K562 (cell line): ENCODE measurements around the gene ZNF514. TPM values are rescaled to one million over a fixed set of nuclear protein-coding genes. Genes with fewer than 3 reads are reported as not detected.

ENCODE experiments used
- CCNT2 ChIP-seq: IDR thresholded peaks from 2 replicates; pipeline ENCODE4 v1.6.1; 2011; ENCODE audit warnings: borderline replicate concordance, low read depth, mild to moderate bottlenecking, moderate library complexity, mixed read lengths, low read length; ENCODE audit not compliant: insufficient read length; ENCODE audit errors: extremely low read depth
- DACH1 ChIP-seq: fragments of 450-650 bp; IDR thresholded peaks from 2 replicates; pipeline ENCODE4 v1.6.1; 2018; ENCODE audit not compliant: partially characterized antibody
- ETS1 ChIP-seq: conservative IDR thresholded peaks from 2 replicates; pipeline ENCODE4 v1.6.1; 2011; ENCODE audit warnings: low read depth, mild to moderate bottlenecking, low read length; ENCODE audit not compliant: control insufficient read depth
- FIP1L1 ChIP-seq: fragments of 200-400 bp; formaldehyde crosslinking; IDR thresholded peaks from 2 replicates; pipeline ENCODE4 v1.6.1; 2018; ENCODE audit warnings: mild to moderate bottlenecking, low read depth, low read length; ENCODE audit not compliant: poor library complexity, severe bottlenecking
- HCFC1 ChIP-seq: IDR thresholded peaks from 2 replicates; pipeline ENCODE4 v1.6.1; 2012; ENCODE audit warnings: low read depth, low read length, improper control_type of control experiment
- NR2C1 ChIP-seq, 2 experiments: fragments of 450-650 bp; IDR thresholded peaks; 2 replicates each; pipeline ENCODE4 v1.6.1; 2017; ENCODE audit warnings: mild to moderate bottlenecking in 2 of 2, antibody characterized with exemption in 1 of 2, inconsistent platforms in 1 of 2, missing compliant biosample characterization in 1 of 2, missing genetic modification characterization in 1 of 2
- RNF2 ChIP-seq: sonication (generic); IDR thresholded peaks from 2 replicates; pipeline ENCODE4 v1.6.1; 2016
- TARDBP ChIP-seq: fragments of 450-650 bp; IDR thresholded peaks from 2 replicates; pipeline ENCODE4 v1.6.1; 2016
- ZBTB12 ChIP-seq: fragments of 250-450 bp; sonication (Bioruptor Pico); IDR thresholded peaks from 2 replicates; pipeline ENCODE4 v1.4.0; 2020
- ZNF263 ChIP-seq: sonication (generic); formaldehyde crosslinking; IDR thresholded peaks from 2 replicates; pipeline ENCODE4 v1.8.0; 2022; ENCODE audit warnings: mild to moderate bottlenecking, missing genetic modification reagents, borderline replicate concordance
- ZNF668 ChIP-seq: fragments of 250-450 bp; sonication (Bioruptor Pico); IDR thresholded peaks from 2 replicates; pipeline ENCODE4 v1.8.0; 2022; ENCODE audit warnings: mild to moderate bottlenecking, inconsistent platforms
- ZNF696 ChIP-seq: fragments of 250-450 bp; sonication (Bioruptor Pico); conservative IDR thresholded peaks from 2 replicates; pipeline ENCODE4 v1.4.0; 2020; ENCODE audit warnings: mild to moderate bottlenecking, moderate library complexity
- polyA plus RNA-seq, 8 experiments: library from polyadenylated mRNA; depleted of rRNA in 4 of 8; stranded (reverse) in 5 of 8; unstranded in 3 of 8; fragments of >200 nt; fragmentation: Nextera tagmentation in 2 of 8; fragmentation: Illumina TruSeq in 1 of 8; extraction: Ambion mirVana in 2 of 8; extraction: Trizol in 1 of 8; gene quantifications; 2 replicates each; pipeline versions ENCODE4 v1.2.1 to v1.2.3, GENCODE V29; 2011 to 2014; ENCODE audit warnings: inconsistent platforms in 1 of 8, missing spikeins in 1 of 8
- total RNA-seq, 7 experiments: library from RNA; depleted of rRNA in 6 of 7; stranded (reverse); fragments of >200 nt in 6 of 7; fragmentation: Illumina TruSeq in 2 of 7; extraction: Trizol in 2 of 7; gene quantifications; 2 replicates each; pipeline versions ENCODE4 v1.2.1 to v1.2.3, GENCODE V29; 2011 to 2021; ENCODE audit warnings: low replicate concordance in 1 of 7
- TF ChIP-seq, protein P1 (sequence below), 2 experiments: fragments of 450-650 bp; conservative IDR thresholded peaks; 2 replicates each; pipeline ENCODE4 v1.6.1; 2017; ENCODE audit warnings: mild to moderate bottlenecking in 2 of 2, moderate library complexity in 2 of 2
- TF ChIP-seq, protein P2 (sequence below), 3 experiments: IDR thresholded peaks in 2 of 3; conservative IDR thresholded peaks in 1 of 3; 2 replicates each; pipeline ENCODE4 v1.5.1; 2011 to 2012; ENCODE audit warnings: low read length in 3 of 3, mild to moderate bottlenecking in 3 of 3, control low read depth in 2 of 3, improper control_type of control experiment in 1 of 3, inconsistent platforms in 1 of 3, low read depth in 1 of 3, mixed read lengths in 1 of 3, moderate library complexity in 1 of 3; ENCODE audit not compliant: insufficient read depth in 2 of 3

Gene ZNF514
- total and polyA plus RNA-seq, 9 of the 15 experiments (the other 6 are each of a cell fraction or from before 2014, with no cell fraction given) = 7.5 to 17.7 (median 11.4) TPM

- TF ChIP-seq ETS1 (peak; percentile 64; the same call in 1 of the 2 replicates), TARDBP (no peak), NR2C1 (IDR thresholded peaks at IDR 0.05) (no peak), NR2C1 (tag; IDR thresholded peaks at IDR 0.05) (peak; percentile 61), ZBTB12 (no peak), DACH1 (peak; percentile 55), ZNF696 (CRISPR knock-in tag) (no peak), CCNT2 (peak; percentile 49), RNF2 (0 out of 2 replicates have a peak, but pooled peaks have one; percentile 22), ZNF668 (no peak), HCFC1 (peak; percentile 90), ZNF263 (peak; percentile 99), FIP1L1 (peak; percentile 47)
- TF ChIP-seq, protein P1, sequence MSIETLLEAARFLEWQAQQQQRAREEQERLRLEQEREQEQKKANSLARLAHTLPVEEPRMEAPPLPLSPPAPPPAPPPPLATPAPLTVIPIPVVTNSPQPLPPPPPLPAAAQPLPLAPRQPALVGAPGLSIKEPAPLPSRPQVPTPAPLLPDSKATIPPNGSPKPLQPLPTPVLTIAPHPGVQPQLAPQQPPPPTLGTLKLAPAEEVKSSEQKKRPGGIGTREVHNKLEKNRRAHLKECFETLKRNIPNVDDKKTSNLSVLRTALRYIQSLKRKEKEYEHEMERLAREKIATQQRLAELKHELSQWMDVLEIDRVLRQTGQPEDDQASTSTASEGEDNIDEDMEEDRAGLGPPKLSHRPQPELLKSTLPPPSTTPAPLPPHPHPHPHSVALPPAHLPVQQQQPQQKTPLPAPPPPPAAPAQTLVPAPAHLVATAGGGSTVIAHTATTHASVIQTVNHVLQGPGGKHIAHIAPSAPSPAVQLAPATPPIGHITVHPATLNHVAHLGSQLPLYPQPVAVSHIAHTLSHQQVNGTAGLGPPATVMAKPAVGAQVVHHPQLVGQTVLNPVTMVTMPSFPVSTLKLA (conservative IDR thresholded peaks at IDR 0.05) = peak; percentile 17 to 67; a peak in 2 of 4 replicates
- TF ChIP-seq, protein P2, sequence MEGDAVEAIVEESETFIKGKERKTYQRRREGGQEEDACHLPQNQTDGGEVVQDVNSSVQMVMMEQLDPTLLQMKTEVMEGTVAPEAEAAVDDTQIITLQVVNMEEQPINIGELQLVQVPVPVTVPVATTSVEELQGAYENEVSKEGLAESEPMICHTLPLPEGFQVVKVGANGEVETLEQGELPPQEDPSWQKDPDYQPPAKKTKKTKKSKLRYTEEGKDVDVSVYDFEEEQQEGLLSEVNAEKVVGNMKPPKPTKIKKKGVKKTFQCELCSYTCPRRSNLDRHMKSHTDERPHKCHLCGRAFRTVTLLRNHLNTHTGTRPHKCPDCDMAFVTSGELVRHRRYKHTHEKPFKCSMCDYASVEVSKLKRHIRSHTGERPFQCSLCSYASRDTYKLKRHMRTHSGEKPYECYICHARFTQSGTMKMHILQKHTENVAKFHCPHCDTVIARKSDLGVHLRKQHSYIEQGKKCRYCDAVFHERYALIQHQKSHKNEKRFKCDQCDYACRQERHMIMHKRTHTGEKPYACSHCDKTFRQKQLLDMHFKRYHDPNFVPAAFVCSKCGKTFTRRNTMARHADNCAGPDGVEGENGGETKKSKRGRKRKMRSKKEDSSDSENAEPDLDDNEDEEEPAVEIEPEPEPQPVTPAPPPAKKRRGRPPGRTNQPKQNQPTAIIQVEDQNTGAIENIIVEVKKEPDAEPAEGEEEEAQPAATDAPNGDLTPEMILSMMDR (IDR thresholded peaks at IDR 0.05 in 2 of 3, conservative IDR thresholded peaks at IDR 0.05 in 1 of 3; ENCODE audit: insufficient read depth in 2 of 3, low read depth in 1 of 3, low read length in 3 of 3) = peak; percentile 68 to 83 (median 81)
These were observed 47.7 kb upstream of the ZNF514 start, which contains the start of gene ZNF892 (continued) for GRCh38 chr2:95207111-95207961.
